Urothelium cell line (cell line): Measurements from ENCODE around the gene BDKRB2.
"Not testable (repeated sequence)": the region's sequence is repeated elsewhere in the genome, so short reads cannot be mapped to it uniquely, and the experiment has no call there.

ENCODE experiments used
- DNase-seq: peaks from one replicate; pipeline ENCODE4 v3.0.0; 2011; ENCODE audit warnings: low spot score, mixed read lengths
- FAIRE-seq: peaks from 2 replicates; lab custom pipeline; 2011; peaks lifted over from hg19 to GRCh38; lab: Jason Lieb, UNC

BDKRB2 gene

DNA sequence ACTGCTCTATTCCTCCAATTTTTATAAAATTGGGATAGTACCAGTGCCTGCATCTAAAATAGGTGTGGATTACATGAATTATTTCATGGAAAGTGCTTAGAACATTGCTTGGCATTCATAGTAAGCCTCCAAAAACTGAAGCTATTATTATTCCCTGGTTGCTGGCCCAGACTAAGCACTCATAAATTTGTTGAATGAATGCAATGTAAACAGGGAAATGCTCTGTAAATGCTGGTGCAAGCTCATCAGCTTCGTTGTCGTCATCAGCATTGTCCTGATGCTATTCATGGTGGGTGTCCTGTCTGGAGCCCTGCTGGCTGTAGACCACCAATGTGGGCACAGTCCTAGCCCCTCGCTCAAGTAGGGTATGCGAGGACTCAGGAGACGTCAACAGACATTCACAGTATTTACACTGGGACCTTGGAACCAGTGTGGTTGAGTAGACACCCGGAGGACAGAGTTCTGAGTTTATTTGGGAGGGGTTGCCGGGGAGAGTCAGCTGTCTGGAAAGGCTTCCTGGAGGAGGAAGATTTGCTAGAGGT, 16.5 kb downstream of the BDKRB2 start:
- DNase-seq: no peak
- FAIRE-seq: no peak

DNA sequence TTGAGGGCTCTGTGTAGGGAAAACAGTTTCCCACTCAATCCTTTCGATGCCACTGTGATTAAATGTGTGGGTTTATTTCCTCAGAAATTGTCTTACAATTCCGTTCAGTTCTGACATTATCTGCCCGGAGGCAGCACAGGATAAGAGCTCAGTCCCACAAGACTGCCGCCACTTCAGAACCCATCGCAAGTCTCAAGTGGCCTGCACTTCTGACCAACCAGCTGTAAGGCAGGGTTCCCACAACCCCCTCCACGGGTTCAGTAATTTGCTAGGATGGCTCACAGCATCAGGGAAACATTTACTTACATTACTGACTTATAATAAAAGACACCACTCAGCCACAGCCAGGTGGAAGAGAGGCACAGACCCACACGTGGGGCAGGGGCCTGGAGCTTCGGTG, 17.2 kb downstream of the BDKRB2 start:
- DNase-seq: no peak
- FAIRE-seq: no peak

GRCh38 chr14:96224480-96225096, 19.9 kb downstream of the BDKRB2 start:
- FAIRE-seq (no peak), DNase-seq (no peak)

GRCh38 chr14:96225213-96225612, 20.6 kb downstream of the BDKRB2 start:
- DNase-seq: no peak
- no peak for FAIRE-seq

- DNase-seq (peak; percentile 16), FAIRE-seq (no peak)
Measured at GRCh38 chr14:96225745-96226151, 21.1 kb downstream of the BDKRB2 start.

DNA sequence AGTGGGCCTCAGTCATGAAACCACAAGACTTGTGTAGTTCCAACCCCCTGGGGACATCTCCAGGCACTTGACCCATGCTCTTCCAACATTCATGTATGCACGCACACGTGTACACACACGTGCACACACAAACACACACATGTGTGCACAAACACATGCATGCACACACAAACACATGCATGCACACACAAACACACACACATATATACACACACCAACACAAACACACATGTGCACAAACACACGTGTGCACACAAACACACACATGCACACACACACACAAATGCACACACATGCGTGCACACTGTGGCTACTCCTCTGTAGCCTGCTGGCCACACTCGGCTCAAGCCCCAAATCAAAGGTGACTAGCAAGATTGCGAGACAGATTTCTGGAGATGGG, 22.8 kb downstream of the BDKRB2 start:
- DNase-seq (no peak), FAIRE-seq (no peak)

- FAIRE-seq (no peak), DNase-seq (no peak)
Measured at GRCh38 chr14:96229315-96229714, 24.7 kb downstream of the BDKRB2 start.

- DNase-seq (no peak), FAIRE-seq (no peak)
Measured at GRCh38 chr14:96231056-96231455, 26.4 kb downstream of the BDKRB2 start.

- no peak for FAIRE-seq
- no peak for DNase-seq
Measured at GRCh38 chr14:96231526-96232130, 27.0 kb downstream of the BDKRB2 start.

- DNase-seq (no peak), FAIRE-seq (no peak)
Measured at GRCh38 chr14:96232506-96232905, 27.9 kb downstream of the BDKRB2 start.

DNA sequence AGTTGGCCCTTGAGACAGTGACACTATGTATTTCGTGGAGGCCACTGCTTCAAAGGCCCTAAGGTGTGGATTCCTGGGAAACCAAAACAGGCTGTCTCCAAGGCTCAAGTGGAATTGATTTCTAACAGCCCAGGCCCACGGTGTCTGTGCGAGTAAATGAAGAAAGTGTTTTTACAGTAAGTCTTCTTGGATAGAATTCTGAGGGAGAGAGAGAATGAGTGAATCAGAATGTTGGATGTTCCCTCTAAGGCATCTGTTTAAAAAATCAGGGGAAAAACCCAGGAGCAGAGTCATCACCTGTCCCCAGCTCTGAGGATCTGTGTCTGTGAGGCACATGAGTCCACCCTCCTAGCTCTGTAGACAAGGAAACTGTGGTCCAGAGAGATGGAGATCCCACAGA, 29.0 kb downstream of the BDKRB2 start:
- no peak for DNase-seq
- no peak for FAIRE-seq

DNA sequence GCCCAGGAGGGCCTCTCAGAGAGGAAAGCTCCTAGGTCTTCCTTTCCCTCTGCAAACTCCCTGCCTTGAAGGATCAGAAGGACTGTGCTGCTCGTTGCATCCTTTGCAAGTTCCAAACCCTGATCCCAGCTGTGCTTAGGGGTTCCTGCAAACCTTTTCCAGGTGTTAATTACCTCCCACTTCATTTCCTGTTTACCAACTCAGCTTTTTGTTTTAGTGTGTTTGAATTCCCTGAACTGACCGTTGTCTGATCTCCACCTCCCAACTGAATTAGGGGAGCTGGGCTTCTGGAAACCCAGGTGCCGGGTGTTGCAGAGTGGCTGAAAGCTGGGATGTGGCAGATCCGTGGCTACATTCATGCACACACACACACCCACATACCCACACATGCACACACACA, 30.8 kb downstream of the BDKRB2 start:
- FAIRE-seq (no peak), DNase-seq (no peak)

DNA sequence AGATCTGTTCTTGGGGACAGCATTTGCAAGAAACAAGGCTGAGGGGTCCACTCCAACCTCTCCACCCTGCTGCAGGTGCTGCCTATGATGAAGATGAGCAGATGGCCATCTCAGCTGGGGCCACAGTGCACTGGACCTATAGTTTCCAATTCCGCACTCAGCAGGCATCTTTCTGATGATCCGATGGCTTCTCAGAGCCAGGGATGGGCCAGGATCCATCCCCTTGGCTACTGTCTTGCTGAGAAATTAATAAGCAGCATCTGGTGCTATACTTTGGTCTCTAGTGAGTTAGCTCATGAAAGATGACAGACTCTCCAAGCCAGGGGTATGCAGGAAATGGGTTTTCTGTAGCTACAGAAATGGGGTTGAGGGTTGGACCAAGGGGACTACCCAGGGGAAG, 33.0 kb downstream of the BDKRB2 start:
- FAIRE-seq (no peak), DNase-seq (no peak)

DNA sequence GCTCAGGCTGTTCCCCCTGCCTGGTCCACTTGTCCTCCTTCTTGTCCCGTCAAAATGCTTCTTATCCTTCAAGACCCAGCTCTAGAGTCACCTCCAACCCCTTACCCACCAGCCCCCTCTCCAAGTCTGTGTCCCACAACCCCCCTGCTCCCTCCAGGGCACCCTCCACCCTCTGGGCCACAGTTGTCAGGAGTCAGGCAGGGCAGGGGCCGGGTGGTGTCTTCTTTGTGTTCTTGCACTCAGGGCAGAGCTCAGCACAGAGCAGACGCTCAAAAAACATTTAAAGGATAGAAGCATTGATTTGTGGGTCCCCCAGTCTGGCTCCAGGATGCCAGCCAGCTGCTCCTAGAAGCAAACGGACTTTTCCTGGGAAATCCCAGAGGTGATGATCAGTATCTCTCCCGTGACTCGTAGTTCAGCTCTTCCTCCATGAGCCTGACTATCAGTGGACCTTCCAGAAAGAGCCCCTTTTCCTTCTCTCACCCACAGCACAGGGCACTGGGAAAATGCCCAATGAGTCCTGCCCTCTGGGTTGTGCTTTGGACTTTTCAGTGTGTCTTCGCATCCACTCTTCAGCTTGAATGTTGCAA, 34.1 kb downstream of the BDKRB2 start:
- FAIRE-seq (no peak), DNase-seq (no peak)

DNA sequence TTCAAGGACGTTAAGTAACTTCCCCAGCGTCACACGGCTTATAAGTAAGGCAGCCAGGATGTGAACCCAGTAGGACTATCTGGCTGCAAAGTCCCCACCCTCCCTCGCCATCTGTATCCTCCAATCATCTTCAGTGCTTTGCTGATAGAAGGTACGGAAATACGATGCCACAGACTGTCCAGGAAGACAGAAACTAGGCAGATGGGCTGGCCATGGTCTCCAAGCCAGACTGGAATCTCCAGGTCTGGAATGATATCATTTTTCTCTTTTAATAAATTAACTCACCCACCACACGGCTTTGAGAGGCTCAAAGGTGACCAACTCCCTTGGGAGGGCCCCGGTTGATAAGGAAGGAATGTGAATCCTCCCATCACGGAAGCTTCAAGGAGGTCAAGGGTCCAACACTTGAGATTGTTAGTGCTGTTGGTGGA, 35.1 kb downstream of the BDKRB2 start:
- no peak for DNase-seq
- FAIRE-seq: no peak

DNA sequence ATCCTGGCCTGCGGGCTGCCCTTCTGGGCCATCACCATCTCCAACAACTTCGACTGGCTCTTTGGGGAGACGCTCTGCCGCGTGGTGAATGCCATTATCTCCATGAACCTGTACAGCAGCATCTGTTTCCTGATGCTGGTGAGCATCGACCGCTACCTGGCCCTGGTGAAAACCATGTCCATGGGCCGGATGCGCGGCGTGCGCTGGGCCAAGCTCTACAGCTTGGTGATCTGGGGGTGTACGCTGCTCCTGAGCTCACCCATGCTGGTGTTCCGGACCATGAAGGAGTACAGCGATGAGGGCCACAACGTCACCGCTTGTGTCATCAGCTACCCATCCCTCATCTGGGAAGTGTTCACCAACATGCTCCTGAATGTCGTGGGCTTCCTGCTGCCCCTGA, 36.0 kb downstream of the BDKRB2 start:
- no peak for DNase-seq
- no peak for FAIRE-seq

DNA sequence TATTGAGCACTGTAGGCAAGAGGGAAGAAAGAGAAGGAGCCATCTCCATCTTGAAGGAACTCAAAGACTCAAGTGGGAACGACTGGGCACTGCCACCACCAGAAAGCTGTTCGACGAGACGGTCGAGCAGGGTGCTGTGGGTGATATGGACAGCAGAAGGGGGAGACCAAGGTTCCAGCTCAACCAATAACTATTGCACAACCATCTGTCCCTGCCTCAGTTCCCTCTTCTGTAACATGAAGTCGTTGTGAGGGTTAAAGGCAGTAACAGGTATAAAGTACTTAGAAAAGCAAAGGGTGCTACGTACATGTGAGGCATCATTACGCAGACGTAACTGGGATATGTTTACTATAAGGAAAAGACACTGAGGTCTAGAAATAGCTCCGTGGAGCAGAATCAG, 37.5 kb downstream of the BDKRB2 start:
- no peak for FAIRE-seq

DNA sequence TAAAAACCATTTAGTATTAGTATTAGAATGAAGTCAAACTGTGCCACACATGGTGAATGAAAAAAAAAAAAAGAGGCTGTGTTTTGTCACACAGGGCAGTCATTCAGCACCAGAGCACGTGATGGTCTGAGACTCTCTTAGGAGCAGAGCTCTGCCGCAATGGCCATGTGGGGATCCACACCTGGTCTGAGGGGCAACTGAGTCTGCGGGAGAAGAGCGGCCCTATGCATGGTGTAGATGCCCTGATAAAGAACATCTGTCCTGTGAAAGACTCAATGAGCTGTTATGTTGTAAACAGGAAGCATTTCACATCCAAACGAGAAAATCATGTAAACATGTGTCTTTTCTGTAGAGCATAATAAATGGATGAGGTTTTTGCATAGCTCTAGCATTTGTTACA, 39.1 kb downstream of the BDKRB2 start:
- FAIRE-seq (no peak), DNase-seq (no peak)

More for the DNA sequence above, 37.5 kb downstream of the BDKRB2 start:
- DNase-seq: no peak

DNA sequence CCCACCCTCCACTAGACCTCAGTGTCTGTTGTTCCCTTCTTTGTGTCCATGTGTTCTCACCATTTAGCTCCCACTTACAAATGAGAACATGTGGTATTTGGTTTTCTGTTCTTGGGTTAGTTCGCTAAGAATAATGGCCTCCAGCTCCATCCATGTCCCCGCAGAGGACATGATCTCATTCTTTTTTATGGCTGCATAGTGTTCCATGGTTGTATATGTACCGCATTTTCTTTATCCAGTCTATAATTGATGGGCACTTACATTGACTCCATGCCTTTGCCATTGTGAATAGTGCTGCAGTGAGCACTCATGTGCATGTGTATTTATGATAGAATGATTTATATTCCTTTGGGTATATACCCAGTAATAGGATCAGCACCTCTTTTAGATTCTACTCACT, 40.4 kb downstream of the BDKRB2 start:
- not testable (repeated sequence) for FAIRE-seq, DNase-seq

DNA sequence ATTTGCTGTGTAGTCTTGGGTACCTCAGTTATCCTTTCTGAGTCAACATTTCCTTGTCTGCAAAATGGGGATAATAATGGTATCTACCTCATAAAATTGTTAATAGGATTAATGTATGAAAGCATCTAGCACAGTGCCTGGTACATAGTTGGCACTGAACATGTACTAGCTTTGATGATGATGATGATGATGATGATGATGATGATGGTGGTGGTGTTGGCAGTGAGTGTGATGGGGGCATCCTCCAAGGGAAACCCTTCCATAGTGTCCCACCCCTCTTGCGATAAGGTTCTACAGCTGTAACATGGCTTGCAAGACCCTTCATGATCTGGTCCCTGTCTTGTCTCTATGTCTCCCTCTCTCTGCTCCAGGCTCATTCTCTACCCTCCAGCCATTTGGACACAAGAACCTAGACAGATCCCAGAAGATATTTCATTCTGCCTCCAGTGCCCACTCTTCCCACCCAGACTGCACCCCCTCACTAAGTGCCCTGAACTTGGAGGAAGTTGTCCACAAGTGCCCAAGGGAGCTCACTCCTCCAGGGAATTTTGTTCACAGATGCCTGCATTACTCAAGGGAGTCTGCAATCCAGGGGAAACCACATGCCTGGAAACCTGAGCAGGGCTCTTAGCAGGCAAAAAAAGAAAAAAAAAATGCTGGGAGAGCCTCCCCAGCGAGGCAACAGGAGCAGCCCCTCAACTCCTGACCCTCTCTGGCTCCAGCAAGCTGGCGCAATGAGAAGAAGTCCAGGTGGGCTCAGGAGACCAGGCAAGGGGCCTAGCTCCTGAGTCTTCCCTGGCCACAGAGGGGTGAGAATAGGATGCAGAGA, 41.3 kb downstream of the BDKRB2 start:
- FAIRE-seq: no peak

GRCh38 chr14:96246539-96246847, 41.9 kb downstream of the BDKRB2 start:
- peak; percentile 65 for DNase-seq
- no peak for FAIRE-seq

More for the DNA sequence above, 41.3 kb downstream of the BDKRB2 start:
- DNase-seq: peak; percentile 24
